Activated CD8-positive, alpha-beta memory T cell treated with anti-CD3 and anti-CD28 coated beads, Interleukin-2, amount 10 ng/mL, durations not matched to agents 7 days and 5 days (primary cell): ENCODE measurements around the gene WDR72. TPM values are rescaled to one million over a fixed set of nuclear protein-coding genes. Genes with fewer than 3 reads are reported as not detected.
"Not testable (repeated sequence)": the region's sequence is repeated elsewhere in the genome, so short reads cannot be mapped to it uniquely, and the experiment has no call there.

ENCODE experiments used
- ATAC-seq: fragments of 150-1000 bp; cut with Tn5 transposase; one replicate; pipeline ENCODE4 v1.10.0; 2021; ENCODE audit warnings: moderate library complexity
- CTCF ChIA-PET: fragments of 350-600 bp; sonication (Branson Sonifier 250); formaldehyde crosslinking; loops from one replicate; lab custom pipeline; 2021; ENCODE audit warnings: antibody characterized with exemption; lab: Charles Lee
- DNase-seq: peaks from one replicate; pipeline ENCODE4 v3.0.0-alpha.2; 2020
- H3K27ac Mint-ChIP-seq: one replicate; pipeline ENCODE4 v1.8.0; 2021; ENCODE audit warnings: mild to moderate bottlenecking, mixed read lengths
- H3K27me3 Mint-ChIP-seq: one replicate; pipeline ENCODE4 v1.8.0; 2021; ENCODE audit warnings: mixed read lengths
- H3K36me3 Mint-ChIP-seq: one replicate; pipeline ENCODE4 v1.8.0; 2021; ENCODE audit warnings: mild to moderate bottlenecking, mixed read lengths
- H3K4me1 Mint-ChIP-seq: one replicate; pipeline ENCODE4 v1.8.0; 2021; ENCODE audit warnings: mixed read lengths
- H3K4me3 Mint-ChIP-seq: one replicate; pipeline ENCODE4 v1.8.0; 2021; ENCODE audit warnings: mild to moderate bottlenecking, moderate library complexity, mixed read lengths
- H3K9me3 Mint-ChIP-seq: one replicate; pipeline ENCODE4 v1.8.0; 2022; ENCODE audit warnings: low read depth, mixed read lengths
- total RNA-seq, 2 experiments: library from RNA; stranded (reverse); gene quantifications; one replicate each; pipeline ENCODE4 v1.2.3, GENCODE V29; 2021

Gene WDR72
- total RNA-seq, 2 experiments from 2014 or later = not detected

DNA sequence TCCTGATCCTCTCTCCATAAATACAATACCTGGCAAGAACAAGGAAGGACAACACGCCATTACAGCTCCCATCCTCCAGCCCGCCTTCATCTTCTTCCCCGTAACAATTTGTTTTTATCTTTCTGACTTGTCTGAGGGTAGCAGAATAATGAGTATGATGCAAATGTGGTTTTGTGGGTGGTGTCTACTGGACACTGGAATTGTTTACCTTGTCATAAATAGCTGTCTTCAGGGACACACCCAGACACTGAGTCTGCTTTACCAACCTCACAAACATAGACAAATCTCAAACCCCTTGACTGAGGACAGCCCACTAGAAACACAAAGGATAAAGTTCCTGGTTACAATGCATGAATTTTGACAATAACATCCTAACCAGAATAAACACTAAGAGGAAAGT is 13.4 kb downstream of the WDR72 start:
- H3K36me3 Mint-ChIP-seq = no peaks in the 10 kb centered on the region
- H3K9me3 Mint-ChIP-seq = no peaks in the 10 kb centered on the region
- no peak overlapping the region for H3K27ac Mint-ChIP-seq
- no peaks in the 10 kb centered on the region for H3K4me1 Mint-ChIP-seq
- DNase-seq (no peak), ATAC-seq (no peak)
- CTCF ChIA-PET = no interaction called here
- H3K27me3 Mint-ChIP-seq = no peaks in the 10 kb centered on the region
- H3K4me3 Mint-ChIP-seq = no peak overlapping the region

DNA sequence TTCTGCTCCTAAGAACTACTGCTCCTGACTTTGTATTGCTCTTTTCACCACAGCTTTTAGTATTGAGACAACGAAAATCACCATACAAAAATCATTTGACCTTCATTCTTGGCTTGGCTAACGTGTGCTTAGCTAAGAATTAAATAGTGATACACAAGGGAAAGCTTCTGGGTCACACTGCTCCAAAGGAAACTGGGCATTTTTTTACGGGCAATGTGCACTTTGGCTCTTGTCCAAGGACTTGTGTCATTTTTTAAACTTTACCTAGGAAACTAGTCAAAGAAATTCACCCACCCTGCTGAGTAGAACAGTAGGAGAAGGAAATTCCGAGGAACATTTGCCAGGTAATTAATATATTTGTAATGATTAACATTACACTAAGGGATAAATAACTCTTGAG is 19.8 kb downstream of the WDR72 start:
- Mint-ChIP-seq H3K27ac (no peak overlapping the region), H3K9me3 (no peaks in the 10 kb centered on the region), H3K27me3 (peaks cover 2% of the 10 kb centered on the region), H3K36me3 (no peaks in the 10 kb centered on the region), H3K4me3 (no peak overlapping the region), H3K4me1 (no peaks in the 10 kb centered on the region)
- DNase-seq (no peak), ATAC-seq (no peak)
- CTCF ChIA-PET = no interaction called here

DNA sequence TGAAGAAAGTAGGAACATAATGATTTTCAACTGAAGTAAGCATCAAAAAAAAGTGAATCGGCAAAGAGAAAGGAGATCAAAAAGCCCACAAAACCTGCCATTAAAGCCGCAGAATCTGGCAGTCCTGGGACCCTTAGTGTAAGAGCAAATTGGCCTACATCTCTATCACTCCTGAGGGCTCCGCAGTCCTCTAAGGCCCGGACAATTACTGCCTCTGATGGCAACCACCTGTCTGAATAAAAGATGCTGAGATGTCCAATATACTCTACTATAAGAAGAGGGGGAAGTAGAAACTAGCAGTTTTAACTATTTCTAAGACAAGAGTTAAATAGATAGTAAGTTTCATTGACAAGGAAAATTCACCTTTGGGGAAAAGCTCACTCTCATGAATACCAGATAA is 20.3 kb downstream of the WDR72 start:
- Mint-ChIP-seq H3K4me3 (no peak overlapping the region), H3K36me3 (no peaks in the 10 kb centered on the region), H3K27me3 (peaks cover 2% of the 10 kb centered on the region), H3K27ac (no peak overlapping the region), H3K9me3 (no peaks in the 10 kb centered on the region), H3K4me1 (no peaks in the 10 kb centered on the region)
- CTCF ChIA-PET = no interaction called here
- DNase-seq (no peak), ATAC-seq (no peak)

GRCh38 chr15:53721334-53722087 is 38.0 kb downstream of the WDR72 start:
- Mint-ChIP-seq H3K27ac (no peak overlapping the region), H3K4me1 (no peaks in the 10 kb centered on the region), H3K36me3 (no peaks in the 10 kb centered on the region), H3K4me3 (no peak overlapping the region), H3K9me3 (no peaks in the 10 kb centered on the region), H3K27me3 (no peaks in the 10 kb centered on the region)
- ATAC-seq = no peak
- CTCF ChIA-PET = no interaction called here
- DNase-seq = no peak

DNA sequence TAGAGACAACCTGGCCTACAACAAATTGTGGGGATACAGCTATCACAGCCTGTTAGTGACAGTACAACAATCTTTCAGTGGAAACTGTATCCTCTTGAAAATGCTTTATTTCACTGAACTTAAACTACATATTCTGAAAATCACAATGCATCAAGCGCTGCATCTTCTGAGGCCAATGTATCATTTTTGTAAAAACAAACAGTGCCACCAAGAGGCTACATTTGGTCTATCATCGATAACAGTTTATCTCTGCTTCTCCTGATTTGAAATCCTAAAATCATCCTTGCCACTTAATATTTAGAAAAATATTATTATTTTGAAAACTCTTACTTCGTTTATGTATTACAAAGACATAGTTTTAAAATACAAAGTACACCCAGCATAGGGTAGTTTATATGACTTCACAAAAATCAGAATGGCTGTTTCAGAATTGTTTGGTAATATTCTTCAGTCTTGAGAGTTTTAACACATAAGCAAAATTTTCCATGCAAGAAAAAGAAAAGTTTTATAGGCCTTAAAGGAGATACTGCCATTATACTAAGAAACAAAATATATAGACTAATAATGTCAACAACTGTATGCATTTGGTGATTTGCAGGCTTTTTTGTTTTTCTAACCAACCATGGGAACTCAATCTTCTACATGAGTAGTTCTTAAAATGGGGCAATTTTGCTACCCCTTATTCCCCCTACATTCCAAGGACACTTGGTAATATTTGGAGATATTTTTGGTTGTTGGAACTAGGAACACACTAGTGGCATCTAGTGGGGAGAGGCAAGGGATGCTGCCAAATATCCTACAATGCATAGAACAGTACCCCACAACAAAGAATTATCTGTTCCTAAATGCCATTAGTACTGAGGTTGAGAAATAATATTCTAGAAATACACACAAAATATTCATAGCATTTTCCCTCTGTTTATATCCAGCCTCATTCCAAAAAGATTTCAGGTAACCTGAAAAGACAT is 42.3 kb downstream of the WDR72 start:
- Mint-ChIP-seq H3K4me3 (no peak overlapping the region), H3K4me1 (no peaks in the 10 kb centered on the region), H3K36me3 (no peaks in the 10 kb centered on the region), H3K27me3 (no peaks in the 10 kb centered on the region), H3K27ac (no peak overlapping the region), H3K9me3 (no peaks in the 10 kb centered on the region)
- CTCF ChIA-PET = no interaction called here
- no peak for ATAC-seq
- no peak for DNase-seq

GRCh38 chr15:53713218-53713617 is 46.2 kb downstream of the WDR72 start:
- CTCF ChIA-PET = no interaction called here
- no peaks in the 10 kb centered on the region for H3K4me1 Mint-ChIP-seq
- no peaks in the 10 kb centered on the region for H3K36me3 Mint-ChIP-seq
- no peak overlapping the region for H3K4me3 Mint-ChIP-seq
- no peak overlapping the region for H3K27ac Mint-ChIP-seq
- H3K27me3 Mint-ChIP-seq = no peaks in the 10 kb centered on the region
- H3K9me3 Mint-ChIP-seq = no peaks in the 10 kb centered on the region
- ATAC-seq (no peak), DNase-seq (no peak)

DNA sequence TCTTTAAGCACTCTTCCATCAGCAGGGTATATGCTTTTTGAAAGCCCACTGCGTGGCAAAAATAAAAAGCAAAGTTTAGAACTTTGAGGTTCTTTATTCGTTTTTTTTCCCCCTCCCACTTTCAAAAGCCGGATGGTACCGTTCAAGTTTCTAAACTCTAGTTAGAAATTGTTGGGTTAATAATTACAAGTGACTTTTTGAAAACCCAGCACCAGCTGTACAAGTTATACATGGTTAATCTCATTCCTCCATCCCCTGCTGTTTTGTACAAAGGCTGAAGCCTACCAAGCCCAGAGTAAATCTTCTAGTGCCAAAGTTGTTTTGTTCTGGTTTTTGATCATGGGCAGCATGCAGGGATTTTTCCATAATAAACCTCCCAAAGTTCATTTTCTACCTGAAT is 48.6 kb downstream of the WDR72 start:
- no peak overlapping the region for H3K27ac Mint-ChIP-seq
- no peaks in the 10 kb centered on the region for H3K4me1 Mint-ChIP-seq
- H3K36me3 Mint-ChIP-seq = no peaks in the 10 kb centered on the region
- CTCF ChIA-PET = no interaction called here
- no peak overlapping the region for H3K4me3 Mint-ChIP-seq
- H3K9me3 Mint-ChIP-seq = no peaks in the 10 kb centered on the region
- peaks cover 3% of the 10 kb centered on the region for H3K27me3 Mint-ChIP-seq
- no peak for DNase-seq
- no peak for ATAC-seq

- Mint-ChIP-seq H3K36me3 (no peaks in the 10 kb centered on the region), H3K27me3 (peaks cover 3% of the 10 kb centered on the region), H3K9me3 (no peaks in the 10 kb centered on the region), H3K27ac (no peak overlapping the region), H3K4me3 (no peak overlapping the region), H3K4me1 (no peaks in the 10 kb centered on the region)
- no peak for DNase-seq
- CTCF ChIA-PET = no interaction called here
- no peak for ATAC-seq
These were observed 49.6 kb downstream of the WDR72 start for GRCh38 chr15:53709821-53710220.

GRCh38 chr15:53695365-53695764 is 64.1 kb downstream of the WDR72 start:
- DNase-seq (no peak), ATAC-seq (no peak)
- no peaks in the 10 kb centered on the region for H3K27me3 Mint-ChIP-seq
- no peaks in the 10 kb centered on the region for H3K36me3 Mint-ChIP-seq
- no peaks in the 10 kb centered on the region for H3K9me3 Mint-ChIP-seq
- CTCF ChIA-PET = no interaction called here
- H3K27ac Mint-ChIP-seq = no peak overlapping the region
- H3K4me3 Mint-ChIP-seq = no peak overlapping the region
- no peaks in the 10 kb centered on the region for H3K4me1 Mint-ChIP-seq

DNA sequence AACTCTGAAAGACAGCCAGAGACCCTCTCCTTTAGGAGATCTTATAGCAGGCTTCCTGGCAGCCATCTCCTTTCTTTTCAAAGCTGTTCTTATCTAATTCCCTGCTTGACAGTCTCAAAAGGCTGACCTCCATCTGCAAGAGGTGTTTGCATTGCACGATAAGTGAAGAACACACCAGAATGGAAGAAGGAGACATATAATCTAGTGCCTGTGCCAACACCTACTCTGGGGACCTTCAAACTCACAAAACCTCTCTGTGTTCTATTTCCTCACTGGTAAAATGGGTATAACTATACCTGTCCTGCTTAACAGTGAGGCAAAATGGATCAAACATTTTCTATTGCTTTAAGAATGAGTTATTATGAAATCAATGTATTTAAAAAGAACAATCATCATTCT is 65.0 kb downstream of the WDR72 start:
- ATAC-seq = no peak

DNA sequence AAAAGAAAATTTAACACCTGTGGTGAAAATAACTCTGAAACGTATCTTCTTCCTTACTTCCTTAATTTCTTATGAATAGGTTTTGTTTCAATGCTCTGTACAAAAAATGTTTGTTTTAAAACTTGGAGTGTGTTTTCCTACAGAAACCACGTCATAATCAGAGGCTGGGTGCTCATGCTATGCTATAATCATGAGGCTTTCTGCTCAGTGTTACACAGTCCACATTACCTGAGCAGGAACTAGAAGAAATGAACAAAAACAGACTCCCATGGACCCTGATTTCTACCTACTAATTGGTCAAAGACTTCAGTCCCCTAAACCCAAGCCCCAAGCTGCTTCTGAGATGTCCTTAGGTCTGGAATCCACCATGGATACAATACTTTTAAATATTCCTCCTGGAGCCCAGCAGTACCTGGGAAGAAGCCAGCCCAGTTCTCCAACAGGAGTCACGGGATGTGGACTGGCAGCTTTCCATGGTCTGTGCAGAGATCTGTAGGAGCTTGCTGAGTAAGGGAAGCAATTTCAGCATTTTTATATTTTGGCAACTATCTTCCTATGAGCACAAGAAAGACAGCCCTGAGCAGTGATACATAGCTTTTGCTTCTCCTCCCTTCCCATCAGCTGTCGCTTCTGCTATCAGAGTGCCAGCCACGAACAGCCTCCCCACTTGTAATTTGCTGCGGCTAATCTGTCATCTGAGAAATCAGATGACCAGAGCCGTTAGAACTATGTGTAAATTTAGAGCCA is 65.6 kb downstream of the WDR72 start:
- no peak for ATAC-seq

More for the DNA sequence above, 65.0 kb downstream of the WDR72 start:
- no peaks in the 10 kb centered on the region for H3K4me1 Mint-ChIP-seq
- H3K36me3 Mint-ChIP-seq = no peaks in the 10 kb centered on the region
- no peaks in the 10 kb centered on the region for H3K27me3 Mint-ChIP-seq
- DNase-seq = no peak
- no peaks in the 10 kb centered on the region for H3K9me3 Mint-ChIP-seq
- H3K27ac Mint-ChIP-seq = no peak overlapping the region
- CTCF ChIA-PET = no interaction called here
- no peak overlapping the region for H3K4me3 Mint-ChIP-seq

DNA sequence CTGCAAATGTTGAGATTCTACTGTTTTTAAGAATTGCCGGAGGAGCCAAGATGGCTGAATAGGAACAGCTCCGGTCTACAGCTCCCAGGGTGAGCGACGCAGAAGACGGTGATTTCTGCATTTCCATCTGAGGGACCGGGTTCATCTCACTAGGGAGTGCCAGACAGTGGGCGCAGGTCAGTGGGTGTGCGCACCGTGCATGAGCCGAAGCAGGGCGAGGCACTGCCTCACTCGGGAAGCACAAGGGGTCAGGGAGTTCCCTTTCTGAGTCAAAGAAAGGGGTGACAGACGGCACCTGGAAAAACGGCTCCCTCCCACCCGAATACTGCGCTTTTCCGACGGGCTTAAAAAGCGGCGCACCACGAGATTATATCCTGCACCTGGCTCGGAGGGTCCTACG is 75.3 kb downstream of the WDR72 start:
- H3K27me3 Mint-ChIP-seq, H3K4me1 Mint-ChIP-seq, ATAC-seq, H3K36me3 Mint-ChIP-seq, H3K9me3 Mint-ChIP-seq, DNase-seq, CTCF ChIA-PET, H3K27ac Mint-ChIP-seq, H3K4me3 Mint-ChIP-seq: not testable (repeated sequence)

More for the DNA sequence above, 65.6 kb downstream of the WDR72 start:
- Mint-ChIP-seq H3K4me1 (no peaks in the 10 kb centered on the region), H3K9me3 (no peaks in the 10 kb centered on the region), H3K36me3 (no peaks in the 10 kb centered on the region), H3K27me3 (no peaks in the 10 kb centered on the region), H3K4me3 (no peak overlapping the region), H3K27ac (no peak overlapping the region)
- no peak for DNase-seq
- CTCF ChIA-PET = no interaction called here

- CTCF ChIA-PET = no interaction called here
- H3K4me3 Mint-ChIP-seq = no peak overlapping the region
- H3K9me3 Mint-ChIP-seq = no peaks in the 10 kb centered on the region
- no peaks in the 10 kb centered on the region for H3K36me3 Mint-ChIP-seq
- no peak for ATAC-seq
- no peaks in the 10 kb centered on the region for H3K27me3 Mint-ChIP-seq
- no peak overlapping the region for H3K27ac Mint-ChIP-seq
- H3K4me1 Mint-ChIP-seq = no peaks in the 10 kb centered on the region
- DNase-seq = no peak
These were observed 78.4 kb downstream of the WDR72 start for GRCh38 chr15:53681056-53681455.
